Measurements from ENCODE around the gene FLYWCH1. TPM values are rescaled to one million over a fixed set of nuclear protein-coding genes. Genes with fewer than 3 reads are reported as not detected.

Gene FLYWCH1
- total and polyA plus RNA-seq, 9 of the 15 experiments (the other 6 are each of a cell fraction or from before 2014, with no cell fraction given), result 0.18 to 33.6 (median 11.3) TPM

GRCh38 chr16:2968738-2969544 is 57.2 kb downstream of the FLYWCH1 start, which contains the start of gene PAQR4 (continued):
- TF ChIP-seq RERE (CRISPR knock-in tag; IDR thresholded peaks at IDR 0.05; ENCODE audit: borderline replicate concordance) (peak; percentile 87; the same call in 1 of the 2 replicates), ZBTB49 (CRISPR knock-in tag; IDR thresholded peaks at IDR 0.05; ENCODE audit: borderline replicate concordance) (no peak), ZNF444 (CRISPR knock-in tag; IDR thresholded peaks at IDR 0.05) (no peak), GTF2E2 (tag; IDR thresholded peaks at IDR 0.05) (no peak), ZNF764 (CRISPR knock-in tag; IDR thresholded peaks at IDR 0.05; ENCODE audit: low read depth) (no peak), SRSF9 (IDR thresholded peaks at IDR 0.05; ENCODE audit: borderline replicate concordance, low read depth, low read length) (no peak), JUNB (CRISPR knock-in tag; conservative IDR thresholded peaks at IDR 0.05) (no peak), MCM5 (IDR thresholded peaks at IDR 0.05; ENCODE audit: low read depth) (no peak), L3MBTL2 (IDR thresholded peaks at IDR 0.05) (peak; percentile 66), HDAC6 (IDR thresholded peaks at IDR 0.05; ENCODE audit: low read depth, low read length) (no peak), ZNF699 (CRISPR knock-in tag; IDR thresholded peaks at IDR 0.05; ENCODE audit: insufficient replicate concordance) (no peak), JUND (IDR thresholded peaks at IDR 0.05; ENCODE audit: borderline replicate concordance, low read depth, low read length) (no peak), JUND (tag; IDR thresholded peaks at IDR 0.05; ENCODE audit: borderline replicate concordance, low read depth, low read length) (no peak; the same call in 2 of the 3 replicates), MTA2 (IDR thresholded peaks at IDR 0.05; ENCODE audit: low read depth) (no peak), RBM15 (IDR thresholded peaks at IDR 0.05; ENCODE audit: insufficient read depth, low read length) (no peak), ZNF395 (CRISPR knock-in tag; IDR thresholded peaks at IDR 0.05) (peak; percentile 50), EGR1 (conservative IDR thresholded peaks at IDR 0.05) (peak; percentile 98), STAT5B (CRISPR knock-in tag; IDR thresholded peaks at IDR 0.05) (no peak), POU5F1 (IDR thresholded peaks at IDR 0.05; ENCODE audit: borderline replicate concordance, low read depth, low read length, partially characterized antibody) (no peak)

Measured in K562 (cell line).